IPS DF 4.7 (cell line): ENCODE results near the gene TTC33.
"Not testable (repeated sequence)": the region's sequence is repeated elsewhere in the genome, so short reads cannot be mapped to it uniquely, and the experiment has no call there.

Source experiments
- DNase-seq: peaks from one replicate; pipeline ENCODE4 v3.0.0-alpha.2; 2013; ENCODE audit warnings: low spot score; ENCODE audit errors: extremely low read depth

The TTC33 gene

GRCh38 chr5:40720069-40720468 lies 35.7 kb downstream of the TTC33 start:
- no peak for DNase-seq

GRCh38 chr5:40717281-40717680 lies 38.5 kb downstream of the TTC33 start:
- no peak for DNase-seq

GRCh38 chr5:40716590-40716989 lies 39.2 kb downstream of the TTC33 start:
- no peak for DNase-seq

- no peak for DNase-seq
Measured at GRCh38 chr5:40716000-40716399, 39.8 kb downstream of the TTC33 start.

GRCh38 chr5:40714001-40714400 lies 41.8 kb downstream of the TTC33 start:
- no peak for DNase-seq

- not testable (repeated sequence) for DNase-seq
Measured at GRCh38 chr5:40710575-40710974, 45.2 kb downstream of the TTC33 start.

GRCh38 chr5:40705484-40705883 lies 50.3 kb downstream of the TTC33 start:
- DNase-seq, result not testable (repeated sequence)

GRCh38 chr5:40702027-40702426 lies 53.7 kb downstream of the TTC33 start:
- not testable (repeated sequence) for DNase-seq

- DNase-seq, result no peak
Measured at GRCh38 chr5:40700116-40700782, 55.5 kb downstream of the TTC33 start.

- DNase-seq, result no peak
Measured at GRCh38 chr5:40694433-40694832, 61.3 kb downstream of the TTC33 start.

GRCh38 chr5:40691894-40692293 lies 63.9 kb downstream of the TTC33 start:
- no peak for DNase-seq

GRCh38 chr5:40690267-40690666 lies 65.5 kb downstream of the TTC33 start:
- DNase-seq, result no peak

GRCh38 chr5:40689438-40689837 lies 66.3 kb downstream of the TTC33 start:
- DNase-seq, result no peak

GRCh38 chr5:40688996-40689395 lies 66.8 kb downstream of the TTC33 start:
- no peak for DNase-seq

GRCh38 chr5:40688127-40688761 lies 67.5 kb downstream of the TTC33 start:
- DNase-seq, result no peak

- DNase-seq, result no peak
Measured at GRCh38 chr5:40687321-40687720, 68.4 kb downstream of the TTC33 start.

- no peak for DNase-seq
Measured at GRCh38 chr5:40685976-40686486, 69.7 kb downstream of the TTC33 start.

GRCh38 chr5:40685193-40685592 lies 70.6 kb downstream of the TTC33 start:
- no peak for DNase-seq

- DNase-seq, result no peak
Measured at GRCh38 chr5:40683305-40683704, 72.5 kb downstream of the TTC33 start.

- DNase-seq, result no peak
Measured at GRCh38 chr5:40682154-40683017, 73.4 kb downstream of the TTC33 start.

GRCh38 chr5:40681363-40682153 lies 74.2 kb downstream of the TTC33 start:
- no peak for DNase-seq
